Fibroblast of lung (primary cell): Measurements from ENCODE around the gene SIPA1L3. TPM values are rescaled to one million over a fixed set of nuclear protein-coding genes. Genes with fewer than 3 reads are reported as not detected.

ENCODE experiments used
- DNase-seq, 2 donors: peaks; one replicate each; pipeline versions ENCODE4 v3.0.0 to v3.0.0-alpha.2; 2010; ENCODE audit warnings: low read depth in 2 of 2
- H2AFZ ChIP-seq: 2 replicates; pipeline ENCODE4 v1.5.1; 2012; ENCODE audit warnings: low read length, control low read depth, inconsistent platforms
- H3K27ac ChIP-seq: 2 replicates; pipeline ENCODE4 v1.5.1; 2011; ENCODE audit warnings: low read length, control low read depth; ENCODE audit not compliant: insufficient read depth
- H3K27me3 ChIP-seq: 2 replicates; pipeline ENCODE4 v1.5.1; 2011; ENCODE audit warnings: mild to moderate bottlenecking, low read length; ENCODE audit not compliant: control insufficient read depth, insufficient read depth
- H3K36me3 ChIP-seq: 2 replicates; pipeline ENCODE4 v1.5.1; 2011; ENCODE audit warnings: low read length; ENCODE audit not compliant: control insufficient read depth, insufficient read depth
- H3K4me1 ChIP-seq: 2 replicates; pipeline ENCODE4 v1.5.1; 2011; ENCODE audit warnings: low read length; ENCODE audit not compliant: control insufficient read depth, insufficient read depth; ENCODE audit errors: extremely low read depth
- H3K4me2 ChIP-seq: 2 replicates; pipeline ENCODE4 v1.5.1; 2011; ENCODE audit warnings: low read length, control low read depth; ENCODE audit not compliant: insufficient read depth; ENCODE audit errors: extremely low read depth
- H3K4me3 ChIP-seq, 4 experiments: fragments of 200-600 bp in 1 of 4; sonication (generic) in 1 of 4; replicated peaks in 1 of 4; 2 replicates each; pipeline ENCODE4 v1.5.1; 2011 to 2016; ENCODE audit warnings: low read length in 4 of 4, low read depth in 3 of 4, mild to moderate bottlenecking in 3 of 4, control low read depth in 2 of 4, inconsistent platforms in 1 of 4, mixed read lengths in 1 of 4; ENCODE audit not compliant: insufficient read depth in 1 of 4; ENCODE audit errors: control extremely low read depth in 1 of 4
- H3K79me2 ChIP-seq: 2 replicates; pipeline ENCODE4 v1.5.1; 2012; ENCODE audit warnings: mild to moderate bottlenecking, low read length, inconsistent platforms; ENCODE audit not compliant: control insufficient read depth, insufficient read depth
- H3K9ac ChIP-seq: 2 replicates; pipeline ENCODE4 v1.5.1; 2011; ENCODE audit warnings: mild to moderate bottlenecking, low read length, control low read depth; ENCODE audit not compliant: insufficient read depth
- H3K9me3 ChIP-seq: 2 replicates; pipeline ENCODE4 v1.5.1; 2012; ENCODE audit warnings: low read depth, low read length; ENCODE audit not compliant: control insufficient read depth, insufficient read depth
- H4K20me1 ChIP-seq: 2 replicates; pipeline ENCODE4 v1.5.1; 2011; ENCODE audit warnings: low read length; ENCODE audit not compliant: control insufficient read depth, insufficient read depth; ENCODE audit errors: extremely low read depth
- CTCF ChIP-seq, 2 donors: IDR thresholded peaks in 1 of 2; conservative IDR thresholded peaks in 1 of 2; 1 replicate in 1 of 2; 2 replicates in 1 of 2; pipeline ENCODE4 v1.5.1; 2011 to 2012; ENCODE audit warnings: low read length in 2 of 2, control low read depth in 1 of 2, inconsistent platforms in 1 of 2, low read depth in 1 of 2, mild to moderate bottlenecking in 1 of 2
- EZH2 ChIP-seq: IDR thresholded peaks from 2 replicates; pipeline ENCODE4 v1.5.1; 2012; ENCODE audit warnings: low read length, control low read depth, mild to moderate bottlenecking; ENCODE audit errors: missing control alignments
- polyA plus RNA-seq, 2 donors: library from polyadenylated mRNA; depleted of rRNA in 1 of 2; stranded (reverse) in 1 of 2; unstranded in 1 of 2; fragments of >200 nt; gene quantifications; 2 replicates each; pipeline ENCODE4 v1.2.1, GENCODE V29; 2011 to 2012; ENCODE audit warnings: missing spikeins in 1 of 2
- total RNA-seq: library from RNA; depleted of rRNA; stranded (reverse); fragments of >200 nt; gene quantifications from 2 replicates; pipeline ENCODE4 v1.2.1, GENCODE V29; 2014

Gene SIPA1L3
- total and polyA plus RNA-seq, 2 donors (not counting 1 experiment from before 2014, with no cell fraction given): 3.7 to 10.1 TPM

- H3K36me3 ChIP-seq: peaks cover 4% of the 10 kb centered on the region
- no peak for DNase-seq
- no peaks in the 10 kb centered on the region for H4K20me1 ChIP-seq
- H3K9me3 ChIP-seq: no peaks in the 10 kb centered on the region
- no peak for TF ChIP-seq EZH2
- no peak overlapping the region for H2AFZ ChIP-seq
- no peak overlapping the region for H3K4me2 ChIP-seq
- H3K27me3 ChIP-seq: no peaks in the 10 kb centered on the region
- no peak overlapping the region for H3K4me3 ChIP-seq
- no peak overlapping the region for H3K27ac ChIP-seq
- peaks cover 7% of the 10 kb centered on the region for H3K4me1 ChIP-seq
- H3K9ac ChIP-seq: no peak overlapping the region
- no peaks in the 10 kb centered on the region for H3K79me2 ChIP-seq
Measured at GRCh38 chr19:38084196-38084595, 177.2 kb downstream of the SIPA1L3 start.

- no peak overlapping the region for H3K27ac ChIP-seq
- H3K4me2 ChIP-seq: no peak overlapping the region
- H3K9ac ChIP-seq: no peak overlapping the region
- no peak overlapping the region for H3K4me3 ChIP-seq
- no peaks in the 10 kb centered on the region for H3K36me3 ChIP-seq
- no peak overlapping the region for H2AFZ ChIP-seq
- H4K20me1 ChIP-seq: no peaks in the 10 kb centered on the region
- no peak for TF ChIP-seq EZH2
- TF ChIP-seq CTCF (conservative IDR thresholded peaks at IDR 0.05 in 1 of 2, IDR thresholded peaks at IDR 0.05 in 1 of 2; ENCODE audit: low read depth in 1 of 2, low read length in 2 of 2): no peak
- H3K27me3 ChIP-seq: no peaks in the 10 kb centered on the region
- DNase-seq: no peak
- H3K79me2 ChIP-seq: no peaks in the 10 kb centered on the region
- no peaks in the 10 kb centered on the region for H3K9me3 ChIP-seq
- H3K4me1 ChIP-seq: no peaks in the 10 kb centered on the region
Measured at GRCh38 chr19:38089440-38089839, 182.4 kb downstream of the SIPA1L3 start.

- Histone ChIP-seq H3K79me2 (no peaks in the 10 kb centered on the region), H3K9me3 (no peaks in the 10 kb centered on the region), H3K4me2 (no peak overlapping the region), H3K36me3 (no peaks in the 10 kb centered on the region), H3K4me1 (peaks cover 3% of the 10 kb centered on the region), H3K9ac (no peak overlapping the region), H2AFZ (no peak overlapping the region), H3K4me3 (no peak overlapping the region), H4K20me1 (no peaks in the 10 kb centered on the region), H3K27me3 (no peaks in the 10 kb centered on the region), H3K27ac (no peak overlapping the region)
- no peak for DNase-seq
- no peak for TF ChIP-seq CTCF (conservative IDR thresholded peaks at IDR 0.05 in 1 of 2, IDR thresholded peaks at IDR 0.05 in 1 of 2; ENCODE audit: low read depth in 1 of 2, low read length in 2 of 2)
- no peak for TF ChIP-seq EZH2
Measured at GRCh38 chr19:38093154-38093553, 186.1 kb downstream of the SIPA1L3 start.
